Measurements from ENCODE around the gene MRGPRF. TPM values are rescaled to one million over a fixed set of nuclear protein-coding genes. Genes with fewer than 3 reads are reported as not detected.

Gene MRGPRF
- total and polyA plus RNA-seq, 9 donors: 8.6 to 104 (median 35.2) TPM

GRCh38 chr11:68994894-68995285, 18.2 kb downstream of the MRGPRF start:
- Histone ChIP-seq H3K27ac (no peak overlapping the region), H3K36me3 (no peaks in the 10 kb centered on the region), H3K27me3 (no peaks in the 10 kb centered on the region), H3K4me1 (ENCODE audit: insufficient read depth) (peaks cover 3% of the 10 kb centered on the region), H3K9me3 (no peaks in the 10 kb centered on the region), H3K4me3 (no peak overlapping the region)
- TF ChIP-seq POLR2A (IDR thresholded peaks at IDR 0.05) (no peak), EP300 (IDR thresholded peaks at IDR 0.05) (no peak), CTCF (IDR thresholded peaks at IDR 0.05) (no peak)
- intact Hi-C loops (cut with DNase I): no loop called here
- WGBS, 3 donors: 37 to 47% (median 46%) methylated on average over 6 of the region's 6 CpGs
- no peak for DNase-seq

GRCh38 chr11:68994161-68994893, 18.7 kb downstream of the MRGPRF start:
- peaks cover 2% of the 10 kb centered on the region for H3K4me1 ChIP-seq (ENCODE audit: insufficient read depth)
- H3K9me3 ChIP-seq: no peaks in the 10 kb centered on the region
- intact Hi-C loops (cut with DNase I): no loop called here
- no peak overlapping the region for H3K27ac ChIP-seq
- no peak overlapping the region for H3K4me3 ChIP-seq
- 75 to 87% (median 79%) methylated on average over 28 of the region's 28 CpGs for WGBS, 3 donors
- TF ChIP-seq EP300 (IDR thresholded peaks at IDR 0.05): no peak
- TF ChIP-seq POLR2A (IDR thresholded peaks at IDR 0.05): no peak
- TF ChIP-seq CTCF (IDR thresholded peaks at IDR 0.05): no peak
- H3K27me3 ChIP-seq: no peaks in the 10 kb centered on the region
- DNase-seq: no peak
- no peaks in the 10 kb centered on the region for H3K36me3 ChIP-seq

GRCh38 chr11:68993546-68993945, 19.5 kb downstream of the MRGPRF start:
- Histone ChIP-seq H3K4me3 (no peak overlapping the region), H3K9me3 (no peaks in the 10 kb centered on the region), H3K27me3 (peaks cover 2% of the 10 kb centered on the region), H3K27ac (no peak overlapping the region), H3K4me1 (ENCODE audit: insufficient read depth) (peaks cover under 1% of the 10 kb centered on the region), H3K36me3 (no peaks in the 10 kb centered on the region)
- intact Hi-C loops (cut with DNase I): no loop called here
- no peak for TF ChIP-seq CTCF (IDR thresholded peaks at IDR 0.05)
- TF ChIP-seq EP300 (IDR thresholded peaks at IDR 0.05): no peak
- TF ChIP-seq POLR2A (IDR thresholded peaks at IDR 0.05): no peak
- DNase-seq: no peak
- 84 to 88% (median 86%) methylated on average over 7 of the region's 7 CpGs for WGBS, 3 donors

GRCh38 chr11:68992743-68993255, 20.2 kb downstream of the MRGPRF start:
- H3K27ac ChIP-seq: no peak overlapping the region
- H3K27me3 ChIP-seq: peaks cover 2% of the 10 kb centered on the region
- no peaks in the 10 kb centered on the region for H3K36me3 ChIP-seq
- H3K4me3 ChIP-seq: no peak overlapping the region
- no peaks in the 10 kb centered on the region for H3K4me1 ChIP-seq (ENCODE audit: insufficient read depth)
- WGBS, 3 donors: 44 to 67% (median 64%) methylated on average over 14 of the region's 14 CpGs
- H3K9me3 ChIP-seq: no peaks in the 10 kb centered on the region
- TF ChIP-seq POLR2A (IDR thresholded peaks at IDR 0.05): no peak
- no peak for TF ChIP-seq EP300 (IDR thresholded peaks at IDR 0.05)
- no peak for TF ChIP-seq CTCF (IDR thresholded peaks at IDR 0.05)
- intact Hi-C loops (cut with DNase I): no loop called here
- no peak for DNase-seq
